Measurements from ENCODE around the gene SRPRA. TPM values are rescaled to one million over a fixed set of nuclear protein-coding genes. Genes with fewer than 3 reads are reported as not detected.

The SRPRA gene
- total RNA-seq, 4 donors from 2014 or later = 64.9 to 90.0 (median 80.4) TPM

GRCh38 chr11:126254819-126255218, 13.9 kb downstream of the SRPRA start:
- WGBS, 2 donors = 65 to 83% methylated on average over 1 of the region's 1 CpG
- Histone ChIP-seq H3K27me3 (no peaks in the 10 kb centered on the region), H3K4me3 (no peak overlapping the region), H3K9me3 (no peaks in the 10 kb centered on the region), H3K4me1 (no peaks in the 10 kb centered on the region), H3K36me3 (peaks cover 0 to 65% (median 0%) of the 10 kb centered on the region in 3 donors), H3K27ac (no peak overlapping the region)
- TF ChIP-seq CTCF (IDR thresholded peaks at IDR 0.05) (no peak), EP300 (IDR thresholded peaks at IDR 0.05) (no peak), POLR2A (IDR thresholded peaks at IDR 0.05) (no peak)
- no peak for DNase-seq (ENCODE audit: low spot score in 2 of 2)

GRCh38 chr11:126253265-126253664, 15.4 kb downstream of the SRPRA start:
- no peak overlapping the region for H3K27ac ChIP-seq
- peaks cover 0 to 58% (median 0%) of the 10 kb centered on the region in 3 donors for H3K36me3 ChIP-seq
- DNase-seq (ENCODE audit: low spot score in 2 of 2) = no peak
- H3K4me3 ChIP-seq = no peak overlapping the region
- H3K9me3 ChIP-seq = no peaks in the 10 kb centered on the region
- no peaks in the 10 kb centered on the region for H3K27me3 ChIP-seq
- WGBS, 2 donors = 77 to 89% methylated on average over 4 of the region's 4 CpGs
- H3K4me1 ChIP-seq = no peaks in the 10 kb centered on the region
- TF ChIP-seq EP300 (IDR thresholded peaks at IDR 0.05) = no peak
- no peak for TF ChIP-seq CTCF (IDR thresholded peaks at IDR 0.05)
- no peak for TF ChIP-seq POLR2A (IDR thresholded peaks at IDR 0.05)

GRCh38 chr11:126246636-126247035, 22.1 kb downstream of the SRPRA start:
- no peak for DNase-seq (ENCODE audit: low spot score in 2 of 2)
- no peak for TF ChIP-seq CTCF (IDR thresholded peaks at IDR 0.05)
- no peak for TF ChIP-seq EP300 (IDR thresholded peaks at IDR 0.05)
- no peak for TF ChIP-seq POLR2A (IDR thresholded peaks at IDR 0.05)
- H3K9me3 ChIP-seq = no peaks in the 10 kb centered on the region
- H3K36me3 ChIP-seq = peaks cover 0 to 35% (median 0%) of the 10 kb centered on the region in 3 donors
- H3K4me1 ChIP-seq = peaks cover 0 to 8% (median 0%) of the 10 kb centered on the region in 4 donors
- H3K27me3 ChIP-seq = no peaks in the 10 kb centered on the region
- no peak overlapping the region for H3K4me3 ChIP-seq
- no peak overlapping the region for H3K27ac ChIP-seq
- WGBS, 2 donors = 37 to 47% methylated on average over 2 of the region's 2 CpGs

GRCh38 chr11:126233391-126233790, 35.3 kb downstream of the SRPRA start:
- peaks cover 0 to 8% (median 0%) of the 10 kb centered on the region in 4 donors for H3K4me1 ChIP-seq
- WGBS, 2 donors = 94 to 98% methylated on average over 4 of the region's 4 CpGs
- no peaks in the 10 kb centered on the region for H3K27me3 ChIP-seq
- H3K4me3 ChIP-seq = no peak overlapping the region
- TF ChIP-seq EP300 (IDR thresholded peaks at IDR 0.05) (no peak), POLR2A (IDR thresholded peaks at IDR 0.05) (no peak), CTCF (IDR thresholded peaks at IDR 0.05) (no peak)
- H3K27ac ChIP-seq = no peak overlapping the region
- H3K36me3 ChIP-seq = peaks cover 0 to 28% (median 3%) of the 10 kb centered on the region in 3 donors
- no peak for DNase-seq (ENCODE audit: low spot score in 2 of 2)
- H3K9me3 ChIP-seq = no peaks in the 10 kb centered on the region

- no peaks in the 10 kb centered on the region for H3K9me3 ChIP-seq
- no peak for DNase-seq (ENCODE audit: low spot score in 2 of 2)
- 91 to 94% methylated on average over 3 of the region's 3 CpGs for WGBS, 2 donors
- no peak overlapping the region for H3K4me3 ChIP-seq
- H3K27ac ChIP-seq = no peak overlapping the region
- TF ChIP-seq POLR2A (IDR thresholded peaks at IDR 0.05) (no peak), EP300 (IDR thresholded peaks at IDR 0.05) (no peak), CTCF (IDR thresholded peaks at IDR 0.05) (no peak)
- peaks cover 0 to 8% (median 0%) of the 10 kb centered on the region in 4 donors for H3K4me1 ChIP-seq
- H3K36me3 ChIP-seq = peaks cover 0 to 22% (median 0%) of the 10 kb centered on the region in 3 donors
- H3K27me3 ChIP-seq = no peaks in the 10 kb centered on the region
Measured at GRCh38 chr11:126232683-126233082, 36.0 kb downstream of the SRPRA start.

Data from tibial nerve (tissue), 4 donors.